ENCODE data around the gene TTC7B. TPM values are rescaled to one million over a fixed set of nuclear protein-coding genes. Genes with fewer than 3 reads are reported as not detected.

The TTC7B gene
- total and polyA plus RNA-seq, 2 of the 8 experiments (the other 6 are each of a cell fraction or from before 2014, with no cell fraction given), result 23.7 to 34.0 TPM

- H3K23me2 ChIP-seq (ENCODE audit: low read depth, low read length), result no peaks in the 10 kb centered on the region
- no peak overlapping the region for H4K91ac ChIP-seq (replicated peaks; ENCODE audit: insufficient read length, low read length)
- no peak overlapping the region for H3K14ac ChIP-seq (ENCODE audit: insufficient read length)
- ChIA-PET POLR2A (ENCODE audit: partially characterized antibody) (no interaction called here), CTCF (ENCODE audit: partially characterized antibody) (interaction anchor here (0.7 to 0.8 kb wide), 2 partner anchors 12 to 32 kb away, joined by 3 read pairs; no protein-coding TSS in a partner anchor)
- peaks cover 0 to 11% (median 1%) of the 10 kb centered on the region in 4 experiments; a peak in 3 of 7 replicates for H3K4me1 ChIP-seq (replicated peaks in 1 of 4; ENCODE audit: control insufficient read depth in 3 of 4, insufficient read depth in 4 of 4, low read length in 3 of 4)
- no peak overlapping the region for H3K56ac ChIP-seq (replicated peaks; ENCODE audit: insufficient read length, low read depth, low read length)
- H3K27ac ChIP-seq (ENCODE audit: low read depth, low read length), result no peak overlapping the region
- H3K9me3 ChIP-seq (ENCODE audit: insufficient read depth in 2 of 2, low read depth in 1 of 2, low read length in 1 of 2), result no peaks in the 10 kb centered on the region
- H2AK5ac ChIP-seq (ENCODE audit: low read depth, low read length), result no peak overlapping the region
- H3K23ac ChIP-seq (ENCODE audit: insufficient read length), result no peak overlapping the region
- H3K9ac ChIP-seq (replicated peaks in 1 of 4; ENCODE audit: extremely low read depth in 1 of 4, low read depth in 3 of 4, low read length in 3 of 4), result no peak overlapping the region
- H3K79me1 ChIP-seq (ENCODE audit: low read depth, low read length), result no peaks in the 10 kb centered on the region; the same call in 1 of the 2 replicates
- H2AFZ ChIP-seq (ENCODE audit: low read length), result no peak overlapping the region
- no peak overlapping the region for H3K4me2 ChIP-seq (ENCODE audit: insufficient read depth in 1 of 2, low read depth in 2 of 2, low read length in 2 of 2)
- no peaks in the 10 kb centered on the region for H3K36me3 ChIP-seq (ENCODE audit: control insufficient read depth in 2 of 4, insufficient read depth in 4 of 4, low read length in 3 of 4)
- 0 out of 2 replicates have a peak overlapping the region, but pooled peaks have one; percentile 22 for H4K8ac ChIP-seq (ENCODE audit: extremely low read depth, insufficient read depth, low read length)
- FAIRE-seq, result no peak
- no peak overlapping the region for H2BK12ac ChIP-seq (ENCODE audit: low read depth, low read length)
- no peaks in the 10 kb centered on the region for H3K27me3 ChIP-seq (replicated peaks in 1 of 4; ENCODE audit: control insufficient read depth in 3 of 4, extremely low read depth in 1 of 4, insufficient read depth in 3 of 4, low read length in 3 of 4)
- no peak overlapping the region for H3K4ac ChIP-seq (replicated peaks; ENCODE audit: insufficient read length, low read depth, low read length)
- TF ChIP-seq CHD1 (IDR thresholded peaks at IDR 0.05; ENCODE audit: low read depth, low read length) (no peak), JUND (IDR thresholded peaks at IDR 0.05; ENCODE audit: low read length) (no peak), ATF3 (IDR thresholded peaks at IDR 0.05; ENCODE audit: insufficient read depth, low read depth, low read length) (no peak), GTF2F1 (IDR thresholded peaks at IDR 0.05; ENCODE audit: borderline replicate concordance, low read depth, low read length) (no peak)
- H2BK20ac ChIP-seq (ENCODE audit: low read length), result no peak overlapping the region
- no peak for DNase-seq (ENCODE audit: low read depth in 1 of 2, low spot score in 2 of 2)
- H3K4me3 ChIP-seq (ENCODE audit: extremely low read depth in 1 of 4, insufficient read depth in 2 of 4, low read depth in 3 of 4, low read length in 4 of 4), result no peak overlapping the region
- no peak overlapping the region for H2BK120ac ChIP-seq (replicated peaks; ENCODE audit: low read depth, low read length)
- no peak overlapping the region for H2BK15ac ChIP-seq (ENCODE audit: low read length)
- H3K18ac ChIP-seq (ENCODE audit: extremely low read depth, low read length), result no peak overlapping the region
- H2BK5ac ChIP-seq (ENCODE audit: low read depth, low read length), result no peak overlapping the region
- no peaks in the 10 kb centered on the region for H3K79me2 ChIP-seq (ENCODE audit: control insufficient read depth in 1 of 2, insufficient read depth in 2 of 2, low read length in 2 of 2)
- no peak overlapping the region for H4K5ac ChIP-seq (ENCODE audit: insufficient read length, low read depth, low read length)
- H4K20me1 ChIP-seq (replicated peaks in 1 of 2; ENCODE audit: control insufficient read depth in 1 of 2, insufficient read depth in 2 of 2, low read length in 2 of 2), result no peaks in the 10 kb centered on the region
- 94% methylated on average over 5 of the region's 5 CpGs; no CpG with 5 or more reads in 1 of the 2 experiments for WGBS, 2 experiments (ENCODE audit: extremely low coverage in 1 of 2, insufficient coverage in 1 of 2, insufficient read length in 1 of 2, insufficient replicate concordance in 2 of 2, low coverage in 1 of 2, low lambda C conversion rate in 2 of 2, missing lambda C conversion rate in 1 of 2)
These were observed 16.8 kb downstream of the TTC7B start for GRCh38 chr14:90799420-90799819.
